OCI-M2 (cell line): ENCODE results near the gene DOK7.

ENCODE experiments used
- DNase-seq: peaks from one replicate; lab custom pipeline; 2025; ENCODE audit not compliant: unreplicated experiment; lab: John Stamatoyannopoulos, UW

DOK7 gene

GRCh38 chr4:3461515-3462291 is 1.4 kb upstream of the DOK7 start:
- no peak for DNase-seq

- DNase-seq = no peak
Observed at GRCh38 chr4:3462321-3462789, 751 bp upstream of the DOK7 start.

- DNase-seq = no peak
Observed at GRCh38 chr4:3463556-3464348, 646 bp downstream of the DOK7 start.

- DNase-seq = no peak
Observed at GRCh38 chr4:3464349-3464905, 1.3 kb downstream of the DOK7 start.

GRCh38 chr4:3464911-3465697 is 2.0 kb downstream of the DOK7 start:
- no peak for DNase-seq

GRCh38 chr4:3465698-3466671 is 2.9 kb downstream of the DOK7 start:
- no peak for DNase-seq

- DNase-seq = no peak
Observed at GRCh38 chr4:3466691-3467600, 3.8 kb downstream of the DOK7 start.

- no peak for DNase-seq
Observed at GRCh38 chr4:3467601-3468031, 4.5 kb downstream of the DOK7 start.

GRCh38 chr4:3468154-3468553 is 5.0 kb downstream of the DOK7 start:
- DNase-seq = no peak

- no peak for DNase-seq
Observed at GRCh38 chr4:3468804-3469203, 5.7 kb downstream of the DOK7 start.

- no peak for DNase-seq
Observed at GRCh38 chr4:3469386-3470243, 6.5 kb downstream of the DOK7 start.

GRCh38 chr4:3470244-3471097 is 7.4 kb downstream of the DOK7 start:
- no peak for DNase-seq

- no peak for DNase-seq
Observed at GRCh38 chr4:3471098-3471760, 8.1 kb downstream of the DOK7 start.

- DNase-seq = no peak
Observed at GRCh38 chr4:3471886-3472285, 8.8 kb downstream of the DOK7 start.

- no peak for DNase-seq
Observed at GRCh38 chr4:3472411-3473141, 9.5 kb downstream of the DOK7 start.
